ENCODE results near the gene CARNS1.

CARNS1 gene

DNA sequence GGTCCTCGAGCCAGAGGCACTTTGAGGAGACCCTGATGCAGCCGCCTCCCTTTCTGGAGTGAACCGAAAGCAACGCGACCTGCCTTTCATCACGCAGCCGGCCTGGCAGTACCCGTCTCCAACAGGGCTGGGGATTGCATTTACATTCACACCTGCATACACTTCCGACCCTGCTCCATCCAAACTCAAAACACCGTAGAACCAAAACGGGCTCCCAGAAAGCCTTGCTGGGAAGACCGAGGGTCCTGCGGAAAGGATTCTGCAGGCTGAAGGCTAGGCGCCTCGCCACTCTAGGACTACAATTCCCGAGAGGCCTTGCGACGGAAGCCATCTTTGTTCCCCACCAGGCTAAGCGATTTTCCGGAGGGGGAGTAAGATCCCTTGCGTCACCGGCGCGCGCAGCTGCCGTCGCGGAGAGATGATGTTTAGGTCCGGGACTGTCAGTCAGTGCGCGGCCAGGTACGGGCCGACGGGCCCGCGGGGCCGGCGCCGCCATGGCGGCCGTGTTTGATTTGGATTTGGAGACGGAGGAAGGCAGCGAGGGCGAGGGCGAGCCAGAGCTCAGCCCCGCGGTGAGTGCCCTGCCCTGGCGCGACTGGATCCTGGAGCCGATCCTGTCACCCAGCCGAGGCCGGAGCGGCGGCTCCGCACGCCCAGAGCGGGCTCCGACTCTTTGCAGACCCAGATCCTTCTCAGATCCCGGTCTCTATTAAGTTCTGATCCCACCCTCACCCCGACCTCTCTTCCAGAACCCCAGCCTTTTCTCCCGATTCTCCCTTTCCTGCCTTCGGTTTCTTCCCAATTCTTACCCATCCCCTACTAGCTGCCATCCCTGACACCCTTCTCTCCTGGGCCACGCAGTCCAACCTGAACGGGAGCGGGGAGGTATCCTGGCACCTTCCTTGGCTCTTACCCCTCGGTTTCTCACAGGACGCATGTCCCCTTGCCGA is 12.8 kb downstream of the CARNS1 start, which contains the start of gene RPS6KB2:
Gene RPS6KB2 (plus strand): TSS at position 443 of the 950 bp plus-strand sequence. CDS start 52 bp downstream, at position 495.
- in situ Hi-C loops (cut with HindIII; ENCODE audit: low sequenced_read_pairs) = no loop called here

DNA sequence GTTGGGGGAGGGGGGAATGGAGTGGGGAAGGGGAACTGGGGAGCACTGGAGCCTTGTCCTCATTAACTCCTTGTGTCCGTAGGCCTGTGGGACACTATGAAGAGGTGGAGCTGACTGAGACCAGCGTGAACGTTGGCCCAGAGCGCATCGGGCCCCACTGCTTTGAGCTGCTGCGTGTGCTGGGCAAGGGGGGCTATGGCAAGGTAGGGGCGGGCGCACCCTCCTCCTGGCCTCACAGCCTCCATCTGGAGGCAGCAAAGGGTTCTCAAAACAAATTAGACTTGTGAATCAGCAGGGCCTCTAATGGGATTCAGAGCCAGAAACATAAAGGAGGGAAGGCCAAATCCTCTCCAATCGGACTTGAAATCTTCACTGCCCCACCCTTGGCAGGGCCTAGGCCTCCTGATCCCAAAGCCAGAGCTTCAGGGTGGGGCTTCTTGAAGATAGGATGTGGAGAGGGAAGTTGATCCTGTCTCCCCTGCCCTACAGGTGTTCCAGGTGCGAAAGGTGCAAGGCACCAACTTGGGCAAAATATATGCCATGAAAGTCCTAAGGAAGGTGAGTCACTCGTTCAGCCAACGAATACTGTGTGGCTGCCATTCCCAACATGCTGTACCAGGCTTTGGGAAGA is 13.7 kb downstream of the CARNS1 start:
- in situ Hi-C loops (cut with HindIII; ENCODE audit: low sequenced_read_pairs) = no loop called here

DNA sequence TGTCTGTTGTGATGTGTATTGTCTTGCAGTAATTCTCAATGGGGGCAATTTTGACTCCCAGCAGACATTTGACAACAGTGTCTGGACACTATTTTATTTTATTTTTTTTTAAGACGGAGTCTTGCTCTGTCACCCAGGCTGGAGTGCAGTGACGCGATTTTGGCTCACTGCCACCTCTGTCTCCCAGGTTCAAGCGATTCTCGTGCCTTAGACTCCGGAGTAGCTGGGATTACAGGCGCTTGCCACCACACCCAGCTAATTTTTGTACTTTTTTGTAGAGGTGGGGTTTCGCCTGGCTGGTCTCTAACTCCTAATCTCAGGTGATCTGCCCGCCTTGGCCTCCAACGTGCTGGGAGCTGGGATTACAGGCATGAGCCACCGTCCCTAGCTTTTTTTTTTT is 14.2 kb downstream of the CARNS1 start:
- in situ Hi-C loops (cut with HindIII; ENCODE audit: low sequenced_read_pairs) = no loop called here

DNA sequence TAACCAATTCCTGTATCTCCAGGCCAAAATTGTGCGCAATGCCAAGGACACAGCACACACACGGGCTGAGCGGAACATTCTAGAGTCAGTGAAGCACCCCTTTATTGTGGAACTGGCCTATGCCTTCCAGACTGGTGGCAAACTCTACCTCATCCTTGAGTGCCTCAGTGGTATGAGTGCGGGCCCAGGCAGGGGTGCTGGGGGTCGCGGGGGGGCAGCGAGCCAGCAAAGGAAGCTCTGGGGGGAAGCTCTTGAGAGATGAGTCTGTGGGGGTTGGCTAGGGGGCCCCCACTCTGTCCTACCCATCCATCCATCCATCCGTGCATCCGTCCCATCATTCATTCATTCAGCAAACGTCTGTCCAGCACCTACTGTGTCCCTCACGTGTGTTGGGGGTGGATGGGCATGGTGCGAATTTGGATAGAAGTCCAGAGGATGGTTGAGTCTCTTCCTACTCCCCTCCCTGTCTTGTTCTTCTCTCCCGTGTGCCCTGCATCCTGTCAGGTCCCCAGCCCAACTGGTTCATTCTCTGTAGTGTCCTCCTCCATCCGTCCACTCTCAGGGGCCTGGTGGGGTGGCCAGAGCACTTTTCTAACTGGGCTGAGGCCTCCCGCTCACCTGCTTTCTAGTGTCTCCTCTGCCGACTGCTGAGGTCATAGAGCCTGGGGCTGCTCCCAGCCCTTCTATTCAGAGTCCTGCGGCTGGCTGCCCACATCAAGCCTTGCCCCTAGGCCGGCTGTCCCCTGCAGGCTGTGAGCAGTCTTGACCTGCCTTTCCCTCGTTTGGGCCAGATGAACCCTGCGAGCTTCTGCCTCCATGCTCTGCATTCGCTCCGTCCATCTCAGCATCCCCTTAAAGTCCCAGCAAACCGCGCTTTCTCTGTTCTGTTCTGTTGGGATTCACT is 16.1 kb downstream of the CARNS1 start:
- in situ Hi-C loops (cut with HindIII; ENCODE audit: low sequenced_read_pairs) = no loop called here

DNA sequence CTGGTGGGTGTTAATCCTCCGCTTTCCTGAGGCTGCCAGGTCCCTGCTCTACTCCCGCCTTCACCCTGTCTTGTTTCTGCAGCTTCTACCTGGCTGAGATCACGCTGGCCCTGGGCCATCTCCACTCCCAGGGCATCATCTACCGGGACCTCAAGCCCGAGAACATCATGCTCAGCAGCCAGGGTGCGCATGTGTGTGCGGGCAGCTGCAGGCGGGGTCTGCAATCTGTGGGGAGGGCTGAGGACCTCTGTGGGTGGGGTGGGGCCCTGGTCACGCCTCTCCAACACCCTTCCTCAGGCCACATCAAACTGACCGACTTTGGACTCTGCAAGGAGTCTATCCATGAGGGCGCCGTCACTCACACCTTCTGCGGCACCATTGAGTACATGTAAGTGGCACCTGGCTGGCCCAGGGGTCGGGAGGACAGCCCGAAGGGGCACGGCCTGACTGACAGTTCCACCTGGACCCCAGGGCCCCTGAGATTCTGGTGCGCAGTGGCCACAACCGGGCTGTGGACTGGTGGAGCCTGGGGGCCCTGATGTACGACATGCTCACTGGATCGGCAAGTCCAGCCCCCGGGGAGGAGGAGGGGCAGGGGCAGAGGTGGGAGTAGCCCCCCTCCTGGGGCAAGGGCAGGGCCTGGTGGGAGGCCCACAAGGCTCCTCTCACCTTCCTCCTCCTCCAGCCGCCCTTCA is 17.3 kb downstream of the CARNS1 start:
- in situ Hi-C loops (cut with HindIII; ENCODE audit: low sequenced_read_pairs) = no loop called here

DNA sequence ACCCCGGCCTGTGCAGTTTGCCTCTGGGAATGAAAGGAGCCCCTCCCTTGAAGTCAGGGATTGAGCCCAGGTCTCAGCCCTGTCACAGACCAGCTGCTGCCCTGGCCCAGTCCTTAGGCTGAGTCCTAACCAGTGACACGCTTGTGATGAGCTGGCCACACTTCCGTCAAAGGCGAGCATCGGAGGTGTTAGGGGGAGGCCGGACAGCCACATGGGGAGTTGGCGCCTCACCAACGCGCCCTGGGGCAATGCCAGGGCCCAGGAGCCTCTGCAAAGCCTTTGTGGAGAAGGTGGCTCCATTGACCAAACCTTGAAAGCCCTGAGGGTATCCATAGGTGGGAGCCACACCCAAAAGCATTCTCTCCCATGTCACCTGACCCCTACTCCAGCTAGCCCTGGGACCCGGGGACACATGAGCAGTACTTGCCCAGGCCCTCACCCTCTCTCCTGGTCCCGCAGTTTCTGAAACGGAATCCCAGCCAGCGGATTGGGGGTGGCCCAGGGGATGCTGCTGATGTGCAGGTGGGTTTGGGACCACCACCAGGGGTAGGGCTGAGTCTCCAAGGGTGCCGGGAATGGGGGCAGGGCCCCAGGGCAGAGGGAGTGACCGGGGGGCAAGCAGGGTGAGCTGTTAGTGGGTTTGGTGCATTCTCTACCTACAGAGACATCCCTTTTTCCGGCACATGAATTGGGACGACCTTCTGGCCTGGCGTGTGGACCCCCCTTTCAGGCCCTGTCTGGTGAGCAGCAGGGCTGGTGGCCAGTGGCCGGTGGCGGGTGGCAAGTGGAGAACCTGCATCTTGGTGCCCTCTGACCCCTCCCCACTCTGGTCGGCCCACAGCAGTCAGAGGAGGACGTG is 18.3 kb downstream of the CARNS1 start:
- in situ Hi-C loops (cut with HindIII; ENCODE audit: low sequenced_read_pairs) = no loop called here

DNA sequence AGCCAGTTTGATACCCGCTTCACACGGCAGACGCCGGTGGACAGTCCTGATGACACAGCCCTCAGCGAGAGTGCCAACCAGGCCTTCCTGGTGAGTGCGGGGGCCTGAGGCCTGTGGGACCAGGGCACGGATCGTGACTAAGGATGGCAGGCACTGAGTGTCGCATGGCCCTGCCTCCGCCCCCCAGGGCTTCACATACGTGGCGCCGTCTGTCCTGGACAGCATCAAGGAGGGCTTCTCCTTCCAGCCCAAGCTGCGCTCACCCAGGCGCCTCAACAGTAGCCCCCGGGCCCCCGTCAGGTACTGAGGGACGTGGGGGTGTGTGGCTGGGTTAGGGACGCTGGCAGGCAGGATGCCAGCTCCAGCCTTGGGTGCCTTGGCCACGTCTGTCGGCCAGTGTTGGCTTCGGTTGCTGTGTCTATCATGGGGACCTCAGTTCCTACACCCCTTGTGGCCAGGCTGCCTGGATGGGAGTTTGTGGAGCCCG is 19.0 kb downstream of the CARNS1 start:
- in situ Hi-C loops (cut with HindIII; ENCODE audit: low sequenced_read_pairs) = no loop called here

DNA sequence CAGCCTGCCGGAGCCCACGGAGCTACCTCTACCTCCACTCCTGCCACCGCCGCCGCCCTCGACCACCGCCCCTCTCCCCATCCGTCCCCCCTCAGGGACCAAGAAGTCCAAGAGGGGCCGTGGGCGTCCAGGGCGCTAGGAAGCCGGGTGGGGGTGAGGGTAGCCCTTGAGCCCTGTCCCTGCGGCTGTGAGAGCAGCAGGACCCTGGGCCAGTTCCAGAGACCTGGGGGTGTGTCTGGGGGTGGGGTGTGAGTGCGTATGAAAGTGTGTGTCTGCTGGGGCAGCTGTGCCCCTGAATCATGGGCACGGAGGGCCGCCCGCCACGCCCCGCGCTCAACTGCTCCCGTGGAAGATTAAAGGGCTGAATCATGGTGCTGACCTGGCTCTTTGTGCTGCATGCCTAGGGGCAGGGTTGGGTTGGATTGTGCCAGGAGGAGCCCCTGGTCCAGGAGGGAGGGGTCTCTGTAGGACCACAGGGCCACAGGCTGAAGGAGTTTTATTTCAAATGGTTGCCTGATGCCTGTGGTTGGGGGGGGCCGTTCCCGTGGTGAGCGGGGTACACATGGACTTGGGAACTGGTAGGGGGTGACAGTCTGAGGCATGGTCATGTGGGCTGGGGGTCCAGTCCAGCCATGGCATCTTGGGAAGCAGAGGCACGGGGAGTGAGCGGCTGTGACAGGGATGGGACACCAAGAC is 19.7 kb downstream of the CARNS1 start:
- in situ Hi-C loops (cut with HindIII; ENCODE audit: low sequenced_read_pairs) = no loop called here

DNA sequence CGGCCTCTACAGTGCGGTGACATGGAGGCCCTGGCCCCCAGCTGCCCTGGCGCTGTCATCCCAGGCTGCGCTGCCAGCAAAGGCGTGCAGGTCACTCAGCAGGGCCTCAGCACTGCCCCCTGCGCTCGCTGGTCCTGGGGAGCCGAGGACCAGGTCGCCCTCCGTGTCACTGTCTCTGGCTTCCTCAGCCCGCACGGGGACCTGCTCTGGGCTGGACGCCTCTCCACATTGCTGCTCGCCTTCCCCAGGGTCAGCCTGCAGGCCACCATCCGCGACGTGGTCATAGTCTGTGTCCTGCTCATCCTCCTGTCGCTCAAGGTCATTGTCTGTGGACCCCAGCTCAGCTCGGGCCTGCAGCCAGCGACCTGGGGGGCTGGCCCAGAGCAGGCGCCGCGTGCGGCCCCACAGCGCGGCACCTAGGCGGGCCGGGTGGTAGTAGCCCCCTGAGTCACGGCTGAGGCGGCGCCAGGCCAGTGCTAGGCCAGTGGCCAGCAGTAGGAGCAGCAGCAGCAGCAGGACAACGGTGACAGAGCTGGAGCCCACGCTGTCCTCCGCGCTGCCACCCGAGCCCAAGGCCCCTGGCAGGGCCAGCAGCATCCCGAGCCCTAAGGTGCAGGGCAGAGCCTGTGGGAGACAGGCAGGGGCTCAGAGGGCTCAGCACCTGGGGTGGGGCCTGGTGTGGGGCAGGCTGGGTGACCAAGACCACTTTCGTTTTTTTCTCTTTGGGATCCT is 20.4 kb downstream of the CARNS1 start:
- in situ Hi-C loops (cut with HindIII; ENCODE audit: low sequenced_read_pairs) = no loop called here

DNA sequence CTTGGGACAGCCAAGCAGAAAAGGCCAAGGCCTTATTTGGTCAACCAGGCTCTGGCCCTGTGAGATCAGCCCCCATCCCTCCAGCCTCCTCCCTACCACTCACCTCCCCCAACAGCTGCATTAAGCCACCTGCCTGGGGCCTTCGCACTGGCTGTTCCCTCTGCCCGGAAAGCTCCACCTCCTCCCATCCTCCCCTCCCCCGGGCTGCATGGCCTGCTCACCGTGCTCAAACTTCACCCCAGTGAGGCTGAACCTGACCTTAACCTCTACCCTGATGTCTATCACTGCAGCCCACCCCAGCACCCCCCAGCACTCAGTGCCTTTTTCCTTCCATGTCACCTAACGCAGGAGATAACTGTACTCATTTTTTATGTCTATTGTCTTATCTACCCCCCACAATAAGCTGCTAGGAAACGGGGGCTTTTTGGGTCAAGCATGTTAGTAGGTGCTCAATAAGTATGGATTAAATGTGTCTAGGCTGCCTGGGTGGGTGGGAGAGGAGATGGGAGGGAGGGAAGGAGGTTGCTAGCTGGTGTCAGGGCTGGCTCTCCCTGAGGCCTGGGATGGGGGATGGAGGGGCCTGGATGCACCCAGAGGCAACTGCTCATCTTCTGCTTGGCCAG is 21.1 kb downstream of the CARNS1 start:
- in situ Hi-C loops (cut with HindIII; ENCODE audit: low sequenced_read_pairs) = no loop called here

DNA sequence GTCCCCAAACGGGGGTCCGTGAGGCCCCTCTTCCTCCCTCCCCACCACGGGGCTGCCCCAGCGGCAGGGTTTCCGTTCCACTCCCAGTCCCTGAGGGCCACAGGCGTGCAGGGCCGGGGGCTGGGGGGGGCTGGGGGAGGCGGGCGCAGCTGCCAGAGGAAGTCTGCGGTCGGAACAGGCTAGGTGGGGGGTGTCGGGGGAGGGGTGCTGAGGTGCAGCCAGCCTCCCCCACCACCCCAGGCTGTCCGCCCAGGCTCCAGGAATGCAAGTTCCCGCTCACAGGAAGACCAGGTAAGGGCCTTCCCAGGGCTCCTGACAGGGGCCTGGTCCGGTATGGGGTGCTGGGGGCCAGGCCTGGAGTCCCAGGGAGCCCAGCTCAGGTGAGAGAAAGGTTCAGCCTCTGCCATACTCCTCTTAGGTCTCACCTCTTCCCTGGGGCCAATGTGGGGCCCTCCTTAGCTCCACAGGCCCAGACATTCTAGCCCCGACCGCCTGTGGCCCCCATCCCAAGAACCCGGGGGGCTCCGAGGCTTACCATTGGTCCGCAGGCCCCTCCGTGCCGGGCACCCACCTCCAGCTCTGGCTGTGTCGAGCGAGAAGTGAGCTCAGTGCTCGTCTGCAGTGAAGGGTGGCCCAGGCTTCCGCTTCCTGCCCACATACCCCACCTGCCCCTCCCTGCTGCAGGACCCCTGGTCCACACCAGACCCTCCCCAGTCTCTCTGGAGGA is 21.8 kb downstream of the CARNS1 start, which contains the start of gene PTPRCAP:
Gene PTPRCAP (minus strand): TSS at position 601 of the 727 bp plus-strand sequence. CDS start 63 bp downstream, at position 538.
- in situ Hi-C loops (cut with HindIII; ENCODE audit: low sequenced_read_pairs) = no loop called here

DNA sequence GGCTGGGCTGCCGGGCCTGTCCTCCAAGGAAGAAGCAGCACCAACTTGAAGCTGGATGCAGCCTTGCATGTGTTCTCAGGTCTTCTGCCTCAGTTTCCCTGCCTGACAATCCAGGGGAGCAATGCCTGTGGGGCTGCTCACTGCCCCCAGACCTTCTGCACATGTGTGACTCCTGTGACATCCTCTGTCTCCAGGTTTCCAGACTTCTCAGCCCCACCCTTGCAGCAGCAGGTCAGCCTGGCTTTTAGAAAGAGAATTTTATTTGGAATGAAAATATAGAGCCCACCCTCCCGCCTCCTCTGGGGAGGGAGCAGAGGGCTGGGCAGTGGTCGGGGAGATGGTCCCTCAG is 22.3 kb downstream of the CARNS1 start:
- in situ Hi-C loops (cut with HindIII; ENCODE audit: low sequenced_read_pairs) = no loop called here

DNA sequence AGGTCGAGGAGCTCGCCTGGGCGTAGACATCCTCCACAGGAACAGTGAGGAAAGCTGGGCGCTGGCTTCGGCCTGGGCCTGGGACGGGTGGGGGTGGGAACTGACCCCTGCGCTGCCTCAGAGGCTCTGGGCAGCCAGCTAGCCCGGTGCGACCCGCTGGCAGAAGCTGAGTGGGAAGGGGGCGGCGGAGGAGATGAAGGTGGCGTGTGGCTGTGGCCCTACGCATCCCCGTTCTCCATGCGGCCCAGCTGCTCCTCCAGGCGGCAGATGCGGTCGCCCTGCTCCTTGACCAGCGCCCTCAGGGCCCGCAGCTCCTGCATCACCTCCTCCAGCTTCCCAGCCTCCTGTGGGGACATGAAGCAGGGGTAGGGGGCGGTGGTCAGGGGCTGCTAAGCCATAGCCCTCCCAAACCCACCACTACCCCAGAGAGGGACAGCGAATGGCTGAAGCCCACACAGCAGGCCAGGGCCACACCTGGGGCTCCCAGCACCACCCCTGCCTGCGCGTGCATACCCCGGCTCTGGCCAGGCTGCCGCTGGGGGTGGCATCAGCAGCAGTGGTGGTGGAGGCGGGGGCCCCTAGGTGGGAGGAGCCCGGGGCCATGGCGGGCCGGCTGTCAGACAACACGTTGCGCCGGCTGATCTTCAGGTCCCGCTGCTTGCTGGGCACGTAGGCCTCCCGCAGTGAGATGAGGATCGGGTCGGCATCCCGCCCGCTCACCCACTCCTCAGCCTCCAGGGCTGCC is 22.9 kb downstream of the CARNS1 start:
- in situ Hi-C loops (cut with HindIII; ENCODE audit: low sequenced_read_pairs) = no loop called here

DNA sequence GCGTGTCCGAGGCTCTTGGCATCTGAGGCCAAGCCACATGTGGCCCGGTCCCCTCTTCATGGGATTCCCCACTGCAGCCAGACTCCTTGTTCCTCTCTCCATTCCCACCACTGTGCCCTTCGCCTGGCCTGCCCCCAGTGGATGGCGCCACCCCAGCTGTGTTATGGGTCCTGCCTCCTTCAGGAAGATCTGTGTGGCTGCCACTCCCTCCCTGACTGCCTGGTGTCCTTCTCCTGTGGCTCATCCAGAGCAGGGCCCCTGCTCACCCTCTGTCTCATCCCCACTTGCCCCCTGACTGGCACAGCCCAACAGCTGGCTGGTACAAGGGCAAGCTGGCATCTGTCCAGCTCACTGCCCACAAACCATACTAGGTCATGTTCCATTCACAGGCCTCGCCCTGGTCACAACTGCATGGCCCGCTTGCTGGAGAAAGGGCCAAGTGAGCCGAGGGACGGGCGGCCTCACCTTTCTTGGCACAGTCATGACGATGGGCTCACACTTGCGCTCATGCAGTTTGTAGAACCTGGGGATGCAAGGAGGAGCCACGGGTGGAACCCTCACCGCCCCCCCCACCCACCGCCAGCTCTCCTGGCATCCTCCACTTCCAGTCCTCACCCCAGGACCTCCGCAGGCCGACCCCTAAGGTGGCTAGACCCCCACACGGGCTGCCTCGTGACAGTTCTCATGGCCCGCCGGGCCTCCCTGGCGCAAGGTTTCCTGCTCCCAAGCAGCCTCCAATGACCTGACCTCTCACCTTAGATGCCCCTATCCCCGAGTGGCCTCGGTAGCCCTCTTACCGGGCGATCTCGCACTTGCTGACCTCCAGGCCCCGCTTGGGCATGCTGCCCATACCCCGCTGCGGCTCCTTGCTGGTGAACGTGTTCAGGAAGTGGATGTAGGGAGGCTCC is 24.1 kb downstream of the CARNS1 start:
- in situ Hi-C loops (cut with HindIII; ENCODE audit: low sequenced_read_pairs) = no loop called here
